Hematopoietic multipotent progenitor cell treated with erythropoietin and hydrocortisone succinate and interleukin-3 and kit ligand, for 4 days (in vitro differentiated cells): ENCODE data around the gene DNAJC17.

Source experiments
- DNase-seq: peaks from one replicate; pipeline ENCODE4 v3.0.0-alpha.2; 2015

Gene DNAJC17

GRCh38 chr15:40807028-40807887 lies at the start of gene DNAJC17, which contains the start of gene ZFYVE19:
TSS of gene DNAJC17 (minus strand) at chr15:40807473. CDS start at chr15:40807446, 27 bp downstream.
TSS of gene ZFYVE19 (plus strand) at chr15:40807089. CDS start at chr15:40807590, 501 bp downstream.
- DNase-seq: peak; percentile 99

- DNase-seq: no peak
These were observed 49.5 kb upstream of the DNAJC17 start for GRCh38 chr15:40856746-40857145.

- DNase-seq: no peak
These were observed 48.5 kb upstream of the DNAJC17 start for GRCh38 chr15:40855706-40856234.

GRCh38 chr15:40854161-40854560 lies 46.9 kb upstream of the DNAJC17 start:
- no peak for DNase-seq

- no peak for DNase-seq
These were observed 46.1 kb upstream of the DNAJC17 start for GRCh38 chr15:40853241-40853890.

GRCh38 chr15:40852529-40852928 lies 45.3 kb upstream of the DNAJC17 start:
- no peak for DNase-seq

- no peak for DNase-seq
These were observed 43.4 kb upstream of the DNAJC17 start for GRCh38 chr15:40850576-40851112.

- DNase-seq: peak; percentile 96
These were observed 40.1 kb upstream of the DNAJC17 start for GRCh38 chr15:40847223-40847961.

- DNase-seq: no peak
These were observed 39.6 kb upstream of the DNAJC17 start for GRCh38 chr15:40846841-40847222.

GRCh38 chr15:40845511-40846284 lies 38.4 kb upstream of the DNAJC17 start:
- no peak for DNase-seq

GRCh38 chr15:40845036-40845435 lies 37.8 kb upstream of the DNAJC17 start:
- DNase-seq: no peak

GRCh38 chr15:40844696-40845030 lies 37.4 kb upstream of the DNAJC17 start:
- peak; percentile 71 for DNase-seq

GRCh38 chr15:40843885-40844695 lies 36.8 kb upstream of the DNAJC17 start, which contains the start of gene SPINT1:
TSS of gene SPINT1 (plus strand) at chr15:40844048. CDS start at chr15:40844555, 507 bp downstream.
- peak; percentile 48 for DNase-seq

- DNase-seq: no peak
These were observed 36.1 kb upstream of the DNAJC17 start for GRCh38 chr15:40843261-40843884.

- DNase-seq: no peak
These were observed 34.5 kb upstream of the DNAJC17 start for GRCh38 chr15:40841741-40842140.

- DNase-seq: no peak
These were observed 31.5 kb upstream of the DNAJC17 start for GRCh38 chr15:40838756-40839155.

GRCh38 chr15:40836020-40836419 lies 28.7 kb upstream of the DNAJC17 start:
- DNase-seq: no peak

GRCh38 chr15:40832903-40833302 lies 25.6 kb upstream of the DNAJC17 start:
- DNase-seq: no peak

- DNase-seq: no peak
These were observed 24.6 kb upstream of the DNAJC17 start for GRCh38 chr15:40831861-40832260.

GRCh38 chr15:40830884-40831283 lies 23.6 kb upstream of the DNAJC17 start:
- no peak for DNase-seq

- DNase-seq: no peak
These were observed 21.8 kb upstream of the DNAJC17 start for GRCh38 chr15:40829115-40829514.
